Activated naive CD4-positive, alpha-beta T cell treated with anti-CD3 and anti-CD28 coated beads, Interleukin-2, amount 10 ng/mL, durations not matched to agents 7 days and 5 days (primary cell): ENCODE measurements around the gene PPP1R36.

Experiments
- CTCF ChIA-PET: fragments of 350-600 bp; sonication (Branson Sonifier 250); formaldehyde crosslinking; loops from one replicate; lab custom pipeline; 2021; ENCODE audit warnings: antibody characterized with exemption; lab: Charles Lee
- DNase-seq: peaks from one replicate; pipeline ENCODE4 v3.0.0-alpha.2; 2020
- H3K27ac Mint-ChIP-seq: one replicate; pipeline ENCODE4 v1.8.0; 2021; ENCODE audit warnings: mild to moderate bottlenecking, moderate library complexity, mixed read lengths
- H3K27me3 Mint-ChIP-seq: one replicate; pipeline ENCODE4 v1.8.0; 2021; ENCODE audit warnings: mild to moderate bottlenecking, mixed read lengths
- H3K36me3 Mint-ChIP-seq: one replicate; pipeline ENCODE4 v1.8.0; 2021; ENCODE audit warnings: mixed read lengths
- H3K4me1 Mint-ChIP-seq: one replicate; pipeline ENCODE4 v1.8.0; 2021; ENCODE audit warnings: mixed read lengths
- H3K4me3 Mint-ChIP-seq: one replicate; pipeline ENCODE4 v1.8.0; 2021; ENCODE audit warnings: mild to moderate bottlenecking, moderate library complexity, mixed read lengths
- H3K9me3 Mint-ChIP-seq: one replicate; pipeline ENCODE4 v1.8.0; 2021; ENCODE audit warnings: mixed read lengths

Gene PPP1R36

GRCh38 chr14:64549791-64550620 is at the start of gene PPP1R36:
TSS of gene PPP1R36 (plus strand) at chr14:64549961. CDS start at chr14:64549998, 37 bp downstream.
- H3K36me3 Mint-ChIP-seq = no peaks in the 10 kb centered on the region
- H3K27me3 Mint-ChIP-seq = peaks cover 51% of the 10 kb centered on the region
- peak; percentile 63 for DNase-seq
- H3K4me1 Mint-ChIP-seq = peaks cover 15% of the 10 kb centered on the region
- no peak within 1 kb of the TSS for H3K27ac Mint-ChIP-seq
- H3K9me3 Mint-ChIP-seq = no peaks in the 10 kb centered on the region
- peak within 1 kb of the TSS; percentile 49 for H3K4me3 Mint-ChIP-seq
- CTCF ChIA-PET = interaction anchor here (1.4 to 2.4 kb wide), 2 partner anchors 10 to 39 kb away, joined by 3 to 6 read pairs; partner anchors contain the start of gene HSPA2

- peak overlapping the region; percentile 100 for H3K27ac Mint-ChIP-seq
- CTCF ChIA-PET = interaction anchor here (0.8 to 1.7 kb wide), 3 partner anchors 10 to 30 kb away, joined by 3 to 5 read pairs (median 4); no protein-coding TSS in a partner anchor
- peaks cover 54% of the 10 kb centered on the region for H3K36me3 Mint-ChIP-seq
- no peaks in the 10 kb centered on the region for H3K9me3 Mint-ChIP-seq
- DNase-seq = no peak
- peak overlapping the region; percentile 90 for H3K4me3 Mint-ChIP-seq
- peaks cover 4% of the 10 kb centered on the region for H3K27me3 Mint-ChIP-seq
- H3K4me1 Mint-ChIP-seq = peaks cover 50% of the 10 kb centered on the region
Observed at GRCh38 chr14:64500088-64500487, 49.7 kb upstream of the PPP1R36 start.

- CTCF ChIA-PET = interaction anchor here (0.6 to 2.8 kb wide), 6 partner anchors 10 to 157 kb away, joined by 3 to 15 read pairs (median 4); no protein-coding TSS in a partner anchor
- Mint-ChIP-seq H3K27ac (peak overlapping the region; percentile 100), H3K36me3 (peaks cover 57% of the 10 kb centered on the region), H3K9me3 (no peaks in the 10 kb centered on the region), H3K4me1 (peaks cover 55% of the 10 kb centered on the region), H3K4me3 (peak overlapping the region; percentile 90), H3K27me3 (peaks cover 4% of the 10 kb centered on the region)
- DNase-seq = peak; percentile 23
Observed at GRCh38 chr14:64501411-64502171, 48.2 kb upstream of the PPP1R36 start.

GRCh38 chr14:64502456-64502855 is 47.3 kb upstream of the PPP1R36 start:
- H3K36me3 Mint-ChIP-seq = peaks cover 57% of the 10 kb centered on the region
- no peaks in the 10 kb centered on the region for H3K9me3 Mint-ChIP-seq
- CTCF ChIA-PET = interaction anchor here (0.6 to 2.8 kb wide), 6 partner anchors 9 to 158 kb away, joined by 3 to 15 read pairs (median 6); partner anchors contain the start of gene AKAP5
- H3K4me3 Mint-ChIP-seq = peak overlapping the region; percentile 90
- H3K4me1 Mint-ChIP-seq = peaks cover 57% of the 10 kb centered on the region
- DNase-seq = peak; percentile 44
- peak overlapping the region; percentile 100 for H3K27ac Mint-ChIP-seq
- H3K27me3 Mint-ChIP-seq = peaks cover 4% of the 10 kb centered on the region

- DNase-seq = peak; percentile 49
- peaks cover 57% of the 10 kb centered on the region for H3K4me1 Mint-ChIP-seq
- H3K9me3 Mint-ChIP-seq = no peaks in the 10 kb centered on the region
- H3K4me3 Mint-ChIP-seq = peak overlapping the region; percentile 90
- H3K27me3 Mint-ChIP-seq = peaks cover 4% of the 10 kb centered on the region
- H3K36me3 Mint-ChIP-seq = peaks cover 55% of the 10 kb centered on the region
- peak overlapping the region; percentile 100 for H3K27ac Mint-ChIP-seq
- CTCF ChIA-PET = interaction anchor here (0.6 to 2.8 kb wide), 5 partner anchors 8 to 134 kb away, joined by 3 to 15 read pairs (median 6); partner anchors contain the start of gene AKAP5
Observed at GRCh38 chr14:64502887-64503433, 46.8 kb upstream of the PPP1R36 start.

GRCh38 chr14:64503434-64504309 is 46.1 kb upstream of the PPP1R36 start, which contains the start of gene ZBTB25:
TSS of gene ZBTB25 (minus strand) at chr14:64503838. CDS start at chr14:64490533, 13,305 bp downstream.
- Mint-ChIP-seq H3K4me1 (peaks cover 62% of the 10 kb centered on the region), H3K9me3 (no peaks in the 10 kb centered on the region), H3K4me3 (peak within 1 kb of the TSS; percentile 90), H3K27ac (peak within 1 kb of the TSS; percentile 100), H3K27me3 (peaks cover 4% of the 10 kb centered on the region), H3K36me3 (peaks cover 52% of the 10 kb centered on the region)
- CTCF ChIA-PET = interaction anchor here (1.0 to 2.8 kb wide), 4 partner anchors 8 to 133 kb away, joined by 3 to 15 read pairs (median 6); partner anchors contain the start of gene AKAP5
- DNase-seq = peak; percentile 98

- peak; percentile 90 for DNase-seq
Observed at GRCh38 chr14:64504310-64504896, 45.4 kb upstream of the PPP1R36 start, which contains the start of gene ZBTB1. TSS of gene ZBTB1 (plus strand) at chr14:64504770. CDS start at chr14:64521505, 16,735 bp downstream.

GRCh38 chr14:64504897-64505794 is 44.6 kb upstream of the PPP1R36 start:
- Mint-ChIP-seq H3K9me3 (no peaks in the 10 kb centered on the region), H3K4me1 (peaks cover 64% of the 10 kb centered on the region), H3K4me3 (peak overlapping the region; percentile 86), H3K27me3 (peaks cover 4% of the 10 kb centered on the region), H3K27ac (peak overlapping the region; percentile 100), H3K36me3 (peaks cover 44% of the 10 kb centered on the region)
- DNase-seq = peak; percentile 91
- CTCF ChIA-PET = interaction anchor here (1.0 kb wide), 1 partner anchor 25 kb away, joined by 3 read pairs; no protein-coding TSS in a partner anchor

More at GRCh38 chr14:64504310-64504896, 45.4 kb upstream of the PPP1R36 start, which contains the start of gene ZBTB1:
- CTCF ChIA-PET = interaction anchor here (1.0 to 2.0 kb wide), 2 partner anchors 25 to 38 kb away, joined by 3 to 6 read pairs; partner anchors contain the start of gene AKAP5
- Mint-ChIP-seq H3K9me3 (no peaks in the 10 kb centered on the region), H3K4me1 (peaks cover 64% of the 10 kb centered on the region), H3K27me3 (peaks cover 4% of the 10 kb centered on the region), H3K4me3 (peak within 1 kb of the TSS; percentile 90), H3K36me3 (peaks cover 51% of the 10 kb centered on the region), H3K27ac (peak within 1 kb of the TSS; percentile 100)

GRCh38 chr14:64506721-64507120 is 43.0 kb upstream of the PPP1R36 start:
- no peak for DNase-seq
- peaks cover 43% of the 10 kb centered on the region for H3K36me3 Mint-ChIP-seq
- H3K27ac Mint-ChIP-seq = peak overlapping the region; percentile 100
- CTCF ChIA-PET = no interaction called here
- peak overlapping the region; percentile 86 for H3K4me3 Mint-ChIP-seq
- H3K4me1 Mint-ChIP-seq = peaks cover 64% of the 10 kb centered on the region
- H3K27me3 Mint-ChIP-seq = peaks cover 4% of the 10 kb centered on the region
- H3K9me3 Mint-ChIP-seq = no peaks in the 10 kb centered on the region

GRCh38 chr14:64507376-64508156 is 42.2 kb upstream of the PPP1R36 start:
- peaks cover 62% of the 10 kb centered on the region for H3K4me1 Mint-ChIP-seq

More at GRCh38 chr14:64507376-64508156, 42.2 kb upstream of the PPP1R36 start:
- DNase-seq = no peak
- peaks cover 35% of the 10 kb centered on the region for H3K36me3 Mint-ChIP-seq
- H3K27me3 Mint-ChIP-seq = peaks cover 4% of the 10 kb centered on the region
- no peaks in the 10 kb centered on the region for H3K9me3 Mint-ChIP-seq
- peak overlapping the region; percentile 86 for H3K4me3 Mint-ChIP-seq
- H3K27ac Mint-ChIP-seq = peak overlapping the region; percentile 100
- CTCF ChIA-PET = interaction anchor here (0.8 kb wide), 1 partner anchor 21 kb away, joined by 3 read pairs; no protein-coding TSS in a partner anchor
